22Rv1 (cell line): ENCODE results near the gene IL18R1.

Experiments
- CTCF ChIP-seq: fragments of 450-650 bp; IDR thresholded peaks from 2 replicates; pipeline ENCODE4 v1.5.1; 2017; ENCODE audit warnings: mild to moderate bottlenecking
- ZFX ChIP-seq: fragments of 450-650 bp; IDR thresholded peaks from 2 replicates; pipeline ENCODE4 v1.6.1; 2017; ENCODE audit warnings: antibody characterized with exemption, borderline replicate concordance

GRCh38 chr2:102315921-102316320 is 39.7 kb upstream of the IL18R1 start:
- TF ChIP-seq CTCF (no peak), ZFX (no peak)
